CD4-positive, alpha-beta T cell treated with Interleukin-21 for 1 hour (primary cell): ENCODE results near the gene PRSS21.

Experiments used
- DNase-seq: peaks from one replicate; pipeline ENCODE4 v3.0.0-alpha.2; 2020

PRSS21 gene

DNA sequence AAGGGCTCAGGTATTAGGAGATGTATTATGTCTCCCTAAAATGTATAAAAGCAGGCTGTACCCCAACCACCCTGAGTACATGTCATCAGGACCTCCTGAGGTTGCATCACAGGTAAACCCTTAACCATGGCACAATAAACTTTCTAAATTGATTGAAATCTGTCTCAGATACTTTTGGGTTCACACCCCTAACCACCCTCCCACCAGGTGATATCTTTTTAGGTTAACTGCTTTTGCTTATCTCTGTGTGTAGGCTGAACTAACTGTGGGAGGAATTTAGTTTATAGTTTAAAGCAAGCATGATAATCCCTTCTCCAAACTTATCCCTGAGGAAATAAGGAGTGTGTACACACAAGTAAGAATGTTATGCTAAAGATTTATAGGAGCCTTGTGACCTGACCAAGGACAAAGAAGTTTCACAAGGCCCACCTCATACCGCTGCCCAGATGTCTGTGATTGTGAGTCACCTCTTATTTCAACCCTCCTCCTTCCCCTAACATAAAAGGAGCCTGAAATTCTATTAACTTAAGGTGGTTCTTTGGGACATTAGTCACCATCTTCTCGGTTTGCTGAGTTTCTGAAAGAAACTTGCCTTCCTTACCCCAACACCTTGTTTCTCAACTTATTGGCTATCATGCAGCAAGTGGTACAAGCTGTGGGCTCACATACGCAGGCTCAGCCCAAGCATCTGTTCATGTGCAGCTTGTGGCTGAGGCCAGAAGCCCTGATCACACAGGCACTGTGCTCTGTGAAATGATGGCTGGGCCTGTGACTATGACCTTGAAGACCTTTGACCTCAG is 29.7 kb downstream of the PRSS21 start:
- no peak for DNase-seq

DNA sequence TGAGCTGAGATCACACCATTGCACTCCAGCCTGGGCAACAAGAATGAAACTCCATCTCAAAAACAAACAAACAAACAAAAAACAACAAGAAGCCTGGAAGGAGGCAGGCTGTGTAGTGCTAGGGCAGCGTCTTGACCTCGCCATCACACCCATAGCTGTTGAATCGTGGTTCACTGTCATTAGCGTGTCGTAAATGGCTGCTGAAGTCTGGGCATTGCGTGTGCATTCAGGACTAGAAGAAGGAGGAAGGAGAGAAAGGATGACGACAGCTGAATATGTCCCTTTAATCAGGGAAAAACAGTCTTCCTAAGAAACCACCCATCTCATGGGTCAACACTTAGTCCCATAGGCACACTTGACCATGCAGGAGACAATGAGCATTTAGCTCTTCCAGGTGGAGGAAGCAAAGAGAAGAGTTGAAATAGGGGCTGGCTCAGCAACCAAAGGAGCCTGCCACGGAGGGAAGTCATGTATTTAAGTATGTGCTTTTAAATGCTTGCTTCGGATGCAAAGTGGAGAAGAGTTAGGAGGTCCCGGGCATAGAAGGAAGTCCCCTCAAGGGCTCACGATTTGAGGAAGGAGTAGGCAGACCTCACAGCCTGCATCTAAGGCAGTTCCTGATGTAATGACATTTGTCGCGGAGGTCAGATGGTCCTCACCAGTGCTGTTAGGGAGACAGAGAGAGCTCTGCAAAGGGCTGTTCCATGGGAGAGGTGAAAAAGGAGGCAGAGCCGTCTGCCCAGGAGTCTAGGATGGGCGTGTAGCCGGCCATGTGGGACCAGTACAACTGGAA is 32.1 kb downstream of the PRSS21 start:
- no peak for DNase-seq

DNA sequence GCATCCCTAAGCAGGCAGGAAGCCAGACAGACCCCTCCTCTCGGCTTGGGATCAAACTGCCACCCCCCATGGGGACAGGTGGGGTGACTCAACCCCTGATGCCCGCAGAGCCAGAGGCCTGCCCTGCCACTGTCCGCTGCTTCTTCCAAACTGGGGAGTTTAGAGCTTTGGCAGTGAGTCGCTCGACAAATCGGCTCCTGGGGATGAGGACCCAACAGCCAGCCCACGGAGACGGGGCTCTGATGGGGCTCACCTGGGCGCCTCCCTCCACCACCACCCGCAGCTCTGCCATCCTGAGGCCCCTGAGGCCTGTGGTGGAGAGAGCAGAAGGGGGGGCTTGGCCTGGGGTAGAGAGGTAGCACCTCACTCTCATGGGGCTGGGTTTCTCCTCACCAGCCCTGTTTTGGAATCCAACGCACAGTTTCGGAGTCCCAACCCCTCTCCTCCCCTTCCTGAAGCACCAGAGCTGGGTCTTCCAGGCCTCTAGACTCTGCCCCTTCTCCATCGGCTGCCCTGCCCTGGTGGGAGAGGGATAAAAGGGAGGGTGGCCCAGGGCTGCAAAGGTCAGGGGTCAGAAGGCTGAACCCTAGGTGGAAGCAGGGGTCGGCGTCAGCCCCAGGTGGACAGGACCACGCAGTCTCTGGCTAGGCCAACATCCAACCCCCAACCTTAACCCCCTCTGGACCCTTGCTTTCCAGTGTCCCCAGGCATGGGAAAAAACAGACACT is 35.1 kb downstream of the PRSS21 start:
- no peak for DNase-seq

DNA sequence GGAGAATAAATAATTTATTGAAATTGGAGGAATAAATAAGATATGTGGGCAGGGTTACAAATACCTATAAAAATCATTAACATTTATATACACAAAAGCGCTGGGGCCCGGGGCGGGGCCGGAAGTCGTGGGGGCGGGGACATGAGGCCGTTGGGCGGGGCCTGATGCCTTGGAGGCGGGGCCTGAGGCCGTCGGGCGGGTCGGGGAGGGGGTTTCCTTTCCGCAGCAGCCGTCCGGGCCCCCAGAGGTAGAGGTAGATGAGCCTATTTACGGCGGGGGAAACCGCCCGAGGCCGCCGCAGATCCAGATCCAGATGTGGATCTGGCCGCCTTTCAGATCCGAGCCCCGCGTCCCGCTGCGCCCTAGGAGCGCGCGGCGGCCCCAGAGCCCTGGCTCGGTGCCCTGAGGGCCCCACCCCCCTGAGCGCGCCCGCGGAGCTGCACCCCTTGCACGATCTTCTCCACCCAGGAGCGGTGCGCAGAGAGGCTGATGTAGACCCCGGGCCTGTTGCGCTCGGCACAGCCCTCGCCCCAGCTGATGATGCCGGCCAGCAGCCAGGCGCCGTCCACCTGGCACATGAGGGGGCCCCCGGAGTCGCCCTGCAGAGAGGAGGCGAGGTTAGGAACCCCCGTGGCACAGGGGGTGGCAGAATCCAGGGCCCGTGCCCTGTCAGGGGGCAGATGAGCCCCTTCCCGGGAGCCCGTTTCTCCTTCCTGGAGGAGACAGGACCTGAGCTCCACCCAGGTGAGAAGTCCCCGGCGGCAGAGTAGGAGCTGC is 35.9 kb downstream of the PRSS21 start:
- no peak for DNase-seq

DNA sequence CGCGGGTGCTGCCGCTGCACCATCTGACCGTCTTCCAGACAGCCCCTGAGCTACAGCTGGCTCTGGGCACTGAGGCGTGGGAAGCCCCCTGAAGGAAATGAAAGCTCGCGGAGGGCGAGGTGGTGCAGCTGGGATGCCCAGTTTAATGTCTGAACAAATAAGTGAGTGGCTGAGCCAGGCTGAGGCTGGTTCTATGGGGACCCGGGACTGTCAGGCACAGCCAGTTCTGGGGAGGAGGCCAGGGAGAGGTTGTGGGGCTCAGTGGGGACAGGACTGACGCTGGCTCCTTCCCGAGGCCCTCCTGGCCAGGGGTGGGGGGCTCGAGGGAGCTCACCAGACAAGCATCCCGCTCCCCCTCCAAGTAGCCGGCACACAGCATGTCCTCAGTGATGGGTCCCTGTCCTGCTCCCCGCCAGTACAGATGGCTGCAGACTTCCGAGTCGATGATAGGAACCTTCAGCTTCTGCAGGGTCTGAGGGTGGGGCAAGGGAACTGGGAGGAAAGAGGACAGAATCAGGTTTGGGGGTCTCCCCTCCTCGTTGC is 36.6 kb downstream of the PRSS21 start:
- DNase-seq: no peak

DNA sequence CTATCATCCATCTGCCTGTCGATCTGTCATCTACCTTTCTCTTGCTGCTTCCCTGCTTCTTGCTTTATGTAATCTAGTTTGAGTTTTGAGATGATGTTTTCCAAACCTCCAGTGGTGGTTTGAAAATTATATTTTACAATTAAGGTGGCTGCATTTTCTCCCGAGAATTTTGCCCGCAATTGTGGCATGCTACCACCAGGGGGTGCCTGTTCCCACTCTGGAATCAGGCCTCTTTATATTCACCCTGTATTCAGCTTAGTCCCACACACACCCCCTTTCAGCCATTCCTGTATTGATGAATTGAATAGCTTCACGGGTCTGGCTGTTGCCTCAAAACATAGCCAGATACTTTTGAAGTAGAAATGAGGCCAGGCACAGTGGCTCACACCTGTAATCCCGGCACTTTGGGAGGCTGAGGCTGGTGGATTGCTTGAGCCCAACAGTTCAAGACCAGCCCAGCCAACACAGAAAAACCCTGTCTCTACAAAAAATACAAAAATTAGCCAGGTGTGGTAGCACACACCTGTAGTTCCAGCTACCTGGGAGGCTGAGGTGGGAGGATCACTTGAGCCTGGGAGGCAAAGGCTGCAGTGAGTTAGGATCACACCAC is 37.8 kb downstream of the PRSS21 start:
- no peak for DNase-seq

DNA sequence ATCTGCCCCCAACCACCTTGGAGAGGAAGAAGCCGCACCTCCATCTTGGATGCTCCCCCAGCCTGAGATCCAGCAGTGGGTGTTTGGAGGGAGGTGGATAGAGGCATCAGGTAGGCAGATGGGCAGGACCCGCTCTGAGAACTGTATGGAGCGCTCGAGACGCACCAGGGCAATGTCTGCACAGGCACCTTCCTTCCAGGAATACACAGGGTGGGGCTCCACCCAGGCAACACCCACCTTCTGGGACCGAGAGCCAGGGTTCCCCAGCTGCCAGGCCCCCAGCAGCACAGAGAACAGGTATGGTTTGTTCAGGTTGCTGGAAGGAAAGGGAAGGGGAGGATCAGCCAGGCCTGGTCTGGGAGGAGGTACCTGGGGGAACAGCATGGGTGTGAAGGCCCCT is 38.5 kb downstream of the PRSS21 start:
- DNase-seq: no peak

DNA sequence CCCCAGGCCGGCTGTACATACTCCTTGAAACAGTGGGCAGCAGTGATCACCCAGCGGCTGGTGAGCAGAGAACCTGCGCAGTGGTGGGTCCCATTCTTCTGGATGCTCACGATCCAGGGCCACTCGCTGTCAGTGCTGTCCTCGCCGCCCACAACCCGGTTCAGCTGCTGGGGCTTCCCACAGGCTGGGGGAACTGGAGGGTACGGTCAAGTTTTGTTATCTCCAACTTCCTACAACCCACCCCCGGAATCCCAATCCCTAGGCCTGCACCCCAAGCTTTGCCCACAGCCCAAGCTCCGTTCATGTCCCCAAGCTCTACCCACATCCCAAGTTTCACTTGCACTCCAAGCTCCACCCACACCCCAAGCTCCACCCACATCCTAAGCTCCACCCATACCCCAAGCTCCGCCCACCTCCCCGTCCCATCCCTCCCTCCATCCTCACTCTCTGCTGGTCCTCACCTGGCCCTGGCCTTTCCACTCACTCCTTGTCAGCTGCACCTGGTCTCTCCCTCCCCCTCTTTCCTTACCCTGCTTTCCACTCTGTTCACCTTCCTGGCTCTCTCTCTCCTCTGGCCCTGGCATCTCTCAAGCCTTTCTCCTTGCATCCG is 39.1 kb downstream of the PRSS21 start:
- DNase-seq: no peak

DNA sequence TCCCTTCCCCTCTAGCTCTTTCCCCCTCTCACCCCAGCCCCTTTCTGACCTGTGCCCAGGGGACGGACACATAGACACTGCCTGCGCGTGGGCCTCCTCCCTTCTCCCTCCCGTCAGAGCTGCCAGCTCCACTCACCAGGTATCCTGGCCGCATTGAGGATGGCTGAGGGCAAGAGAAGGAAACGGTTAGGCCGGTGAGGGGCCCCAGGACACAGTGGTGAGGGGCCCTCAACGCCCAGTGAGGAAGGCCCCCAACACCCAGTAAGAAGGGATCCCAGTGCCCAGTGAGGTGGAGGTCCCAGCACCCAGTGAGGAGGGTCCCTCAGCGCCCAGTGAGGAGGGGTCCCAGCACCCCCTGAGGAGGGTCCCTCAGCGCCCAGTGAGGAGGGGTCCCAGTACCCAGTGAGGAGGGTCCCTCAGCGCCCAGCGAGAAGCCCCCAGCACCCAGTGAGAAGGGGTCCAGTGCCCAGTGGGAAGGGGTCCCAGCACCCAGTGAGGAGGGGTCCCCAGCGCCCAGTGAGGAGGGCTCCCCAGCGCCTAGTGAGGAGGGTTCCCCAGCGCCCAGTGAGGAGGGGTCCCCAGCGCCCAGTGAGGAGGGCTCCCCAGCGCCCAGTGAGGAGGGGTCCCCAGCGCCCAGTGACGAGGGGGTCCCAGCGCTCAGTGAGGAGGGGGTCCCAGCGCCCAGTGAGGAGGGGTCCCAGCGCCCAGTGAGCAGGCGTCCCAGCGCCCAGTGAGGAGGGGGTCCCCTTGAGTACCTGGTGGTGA is 39.8 kb downstream of the PRSS21 start:
- DNase-seq: no peak

DNA sequence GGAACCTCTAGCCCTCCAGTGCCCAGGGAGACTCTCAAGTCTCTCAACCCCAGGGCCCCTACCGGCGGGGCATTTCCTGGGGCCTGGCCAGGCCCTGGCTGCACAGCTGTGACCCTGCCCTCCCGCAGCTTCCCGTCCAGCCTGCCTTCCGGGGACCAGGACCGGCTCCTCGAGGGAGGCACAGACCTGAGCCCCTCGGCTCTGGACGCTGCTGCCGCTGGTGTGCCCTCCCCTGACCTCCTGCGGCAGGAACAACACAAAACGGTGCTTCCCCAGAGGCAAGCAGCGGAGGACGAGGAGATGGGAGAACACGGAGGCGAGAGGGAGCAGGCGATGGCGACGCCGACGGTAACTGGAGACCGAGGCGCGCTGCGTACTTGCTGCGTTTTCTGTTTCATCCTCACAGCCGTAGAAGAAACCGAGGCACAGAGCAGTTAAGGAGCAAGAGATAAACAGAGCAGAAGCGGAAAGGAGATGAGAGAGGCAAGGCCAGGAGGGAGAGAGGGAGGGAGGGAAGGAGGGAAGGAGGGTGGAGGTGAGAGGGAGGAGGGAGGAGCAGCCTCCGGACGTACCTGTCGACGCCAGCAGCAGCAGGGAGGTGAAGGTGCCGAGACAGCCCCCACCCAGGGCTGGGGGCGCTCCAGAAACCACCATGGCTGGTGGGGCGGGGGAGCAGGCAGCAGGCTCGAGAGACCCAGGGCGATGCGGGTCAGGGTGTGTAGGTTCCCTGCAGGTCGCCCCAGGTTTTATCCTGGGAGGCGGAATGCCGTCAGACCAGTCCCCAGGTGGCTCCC is 40.6 kb downstream of the PRSS21 start, which contains the start of gene PRSS22:
PRSS22 (minus strand) TSS at position 720 of the 794 bp plus-strand sequence; CDS start at position 654, 66 bp downstream.
- DNase-seq: no peak

DNA sequence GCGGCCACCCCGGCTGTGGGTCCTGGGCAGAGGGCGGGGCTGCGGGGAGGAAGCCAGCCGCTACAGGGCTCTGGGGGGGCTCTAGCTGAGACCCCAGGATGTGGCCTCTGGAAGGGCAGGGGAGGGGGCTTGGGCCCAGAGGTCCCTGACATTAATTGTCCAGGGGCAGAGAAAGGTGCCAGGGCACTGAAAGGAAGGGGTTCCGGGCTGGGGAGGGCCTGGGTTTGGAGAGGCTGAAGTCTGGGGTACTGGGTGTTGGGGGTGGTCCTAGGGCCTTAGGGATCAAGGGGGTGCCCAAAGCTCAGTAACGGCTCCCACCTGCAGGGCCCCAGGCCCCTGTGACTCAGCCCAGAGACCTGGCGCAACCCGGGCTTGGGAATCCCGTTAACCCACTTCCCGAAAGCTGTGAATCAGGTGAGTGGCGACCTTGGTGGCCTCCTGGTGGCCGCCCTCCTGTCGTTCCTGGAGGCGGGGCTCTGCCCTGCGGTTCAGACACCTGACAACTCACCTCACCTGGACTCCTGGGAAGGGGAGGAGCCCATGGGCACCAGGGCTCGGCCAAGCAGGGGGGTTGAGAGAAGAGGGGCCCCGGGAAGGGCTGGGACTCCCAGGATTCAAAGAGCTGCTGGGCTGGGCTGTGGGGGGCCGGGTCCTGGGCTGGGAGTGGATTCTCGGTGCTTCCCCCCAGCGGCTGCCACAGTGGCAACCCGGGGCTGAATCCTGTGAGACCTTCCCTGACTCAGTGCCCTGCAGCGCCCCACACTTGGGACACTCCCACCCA is 41.4 kb downstream of the PRSS21 start:
- DNase-seq: no peak

DNA sequence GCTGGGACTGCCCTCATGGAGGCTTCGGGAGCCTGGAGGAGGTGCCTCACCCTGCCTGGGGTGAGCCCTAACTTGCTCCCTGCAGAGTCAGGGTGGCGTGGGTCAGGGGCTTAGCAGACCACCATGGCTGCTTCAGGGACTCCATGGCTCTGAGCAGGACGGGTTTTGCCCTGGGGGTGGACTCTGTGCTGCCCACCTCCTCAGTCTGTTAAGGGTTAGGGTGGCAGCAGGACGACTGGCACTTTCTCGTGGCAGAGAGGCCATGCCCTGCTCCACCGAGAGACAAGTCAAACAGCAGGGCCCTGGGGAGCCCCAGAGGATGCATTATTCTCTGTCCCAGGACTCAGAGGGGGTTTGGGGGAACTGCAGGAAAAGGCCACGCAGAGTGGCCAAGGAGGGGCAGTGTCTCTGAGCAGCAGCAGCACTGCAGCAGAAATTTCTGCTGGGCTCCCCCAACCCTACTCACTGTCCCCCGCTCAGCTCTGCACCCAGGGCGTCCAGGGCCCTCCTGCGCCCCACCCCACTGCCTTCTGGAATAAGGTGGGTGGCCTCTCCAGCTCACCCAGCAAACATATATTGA is 42.7 kb downstream of the PRSS21 start:
- DNase-seq: no peak

DNA sequence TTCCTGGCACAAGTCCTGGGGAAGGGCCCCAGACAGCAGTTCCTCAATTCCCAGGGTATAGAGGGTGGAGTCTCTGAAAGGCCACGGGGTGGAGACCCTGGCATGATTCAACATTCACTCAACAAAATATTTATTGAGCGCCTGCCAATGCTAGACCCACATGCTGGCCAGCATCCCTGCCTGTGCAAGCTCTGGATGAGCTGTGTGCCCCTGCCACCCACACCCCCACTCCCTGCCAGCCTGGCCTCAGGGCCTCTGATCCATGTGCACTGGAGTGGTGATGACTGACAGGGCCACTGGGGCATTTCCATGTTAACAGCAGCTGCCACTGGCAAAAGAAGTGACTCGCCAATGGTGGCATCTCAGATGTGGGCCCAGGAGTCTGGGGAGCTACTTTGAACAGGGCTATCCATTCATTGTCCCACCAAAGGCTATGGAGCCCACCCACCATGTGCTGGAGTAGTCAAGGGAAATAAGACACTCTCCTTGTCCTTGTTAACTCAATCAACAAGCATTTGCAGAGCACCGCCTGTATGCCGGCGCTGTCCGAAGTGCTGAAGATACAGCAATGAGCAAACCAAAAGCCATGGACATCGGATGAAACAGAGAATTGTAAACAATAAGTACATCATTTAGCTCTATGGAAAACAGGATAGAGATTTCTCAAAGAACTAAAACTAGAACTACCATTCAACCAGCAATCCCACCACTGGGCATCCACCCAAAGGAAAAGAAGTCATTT is 44.0 kb downstream of the PRSS21 start:
- no peak for DNase-seq

DNA sequence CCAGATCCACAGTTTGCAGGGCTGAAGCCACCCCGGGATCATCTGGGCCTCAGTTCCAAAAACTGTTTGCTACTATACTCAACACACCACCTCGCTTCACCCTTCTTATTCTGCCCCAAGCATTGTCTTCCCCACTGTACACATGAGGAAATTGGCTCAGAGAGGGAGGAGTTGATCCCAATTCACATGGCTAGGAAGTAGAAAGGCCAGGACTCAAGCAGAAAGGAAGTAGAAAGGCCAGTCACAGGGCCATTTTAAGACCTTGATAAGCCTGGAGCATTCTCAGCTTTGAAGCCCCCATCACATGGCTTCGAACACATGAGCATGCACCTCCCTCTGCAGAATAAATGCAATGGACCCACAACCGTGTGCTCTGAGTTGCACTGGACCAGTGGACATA is 48.6 kb downstream of the PRSS21 start:
- DNase-seq: no peak

DNA sequence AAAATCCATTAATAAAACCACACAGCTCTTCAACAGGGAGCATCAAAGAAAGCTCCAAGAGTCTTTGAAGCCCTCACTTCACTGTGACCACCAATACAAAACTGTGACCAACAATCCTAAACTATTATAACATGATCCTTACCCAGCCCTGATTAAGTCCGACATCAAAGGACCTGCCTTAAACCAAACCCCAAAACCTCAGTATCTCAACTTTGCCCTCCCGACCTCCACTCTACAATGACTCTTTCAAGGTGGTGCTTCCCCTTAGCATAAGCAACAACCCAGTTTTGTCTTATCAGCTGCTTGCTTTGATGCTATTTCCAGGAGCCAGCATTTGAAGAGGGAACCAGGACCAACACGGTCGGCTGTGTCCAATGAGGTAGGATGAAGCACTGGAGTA is 49.4 kb downstream of the PRSS21 start:
- DNase-seq: no peak

DNA sequence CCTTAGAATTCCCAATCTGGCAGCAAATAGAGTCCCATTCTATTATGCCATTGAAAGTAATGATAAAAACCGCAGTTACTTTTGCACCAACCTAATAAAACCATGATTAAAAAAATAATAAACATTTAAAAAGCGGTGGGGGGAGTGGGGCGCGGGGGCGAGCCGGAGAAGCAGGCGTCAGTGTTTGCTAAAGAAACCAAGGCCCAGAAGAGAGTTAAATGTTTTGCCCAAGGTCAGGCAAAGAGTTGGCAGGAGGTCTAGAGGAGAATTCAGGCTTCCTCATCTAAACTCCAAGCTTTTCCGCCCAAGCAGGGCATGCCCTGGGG is 50.6 kb downstream of the PRSS21 start:
- no peak for DNase-seq

DNA sequence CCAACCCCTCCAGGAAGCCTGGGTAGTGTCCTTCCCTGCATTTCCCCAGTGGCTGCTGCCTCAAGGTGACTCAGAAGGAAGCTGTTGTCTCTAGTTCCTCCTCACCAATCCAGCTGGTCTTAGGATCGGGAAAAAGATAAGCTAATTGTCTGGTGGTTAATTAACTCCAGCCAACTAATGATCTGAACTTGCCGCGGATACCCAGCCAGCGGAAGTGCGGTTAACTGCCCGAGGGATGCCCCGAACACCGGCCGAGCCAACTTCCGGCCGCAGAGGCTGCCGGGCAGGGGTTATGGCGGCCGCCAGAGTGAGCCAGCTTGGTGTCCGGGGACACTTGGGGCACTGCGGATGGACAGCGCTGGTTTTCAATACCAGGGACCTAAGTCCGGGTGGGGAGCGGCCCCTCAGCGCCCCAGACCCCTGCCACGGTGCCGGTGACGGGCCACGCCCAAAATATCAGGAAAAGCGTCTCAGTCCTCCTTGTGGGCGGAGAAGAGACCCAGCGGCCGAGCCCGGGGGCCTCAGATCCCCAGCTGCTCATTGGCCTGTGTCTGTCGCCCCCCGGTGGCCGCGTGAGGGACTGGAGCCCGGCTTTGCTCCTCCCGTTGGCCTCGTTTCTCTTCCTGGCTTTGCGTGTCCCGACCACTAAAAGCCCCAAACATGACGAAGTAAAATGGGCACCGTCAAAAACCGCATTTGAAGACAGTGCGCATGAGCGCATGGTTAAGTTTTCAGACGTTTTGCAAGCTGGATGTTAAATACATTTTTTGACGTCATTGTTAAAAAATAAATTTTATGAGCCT is 51.2 kb downstream of the PRSS21 start:
- DNase-seq: peak; percentile 97
